ENCODE data around the gene ADRM1. TPM values are rescaled to one million over a fixed set of nuclear protein-coding genes. Genes with fewer than 3 reads are reported as not detected.

The ADRM1 gene
- total RNA-seq, 1 experiment from 2014 or later = 160 TPM

DNA sequence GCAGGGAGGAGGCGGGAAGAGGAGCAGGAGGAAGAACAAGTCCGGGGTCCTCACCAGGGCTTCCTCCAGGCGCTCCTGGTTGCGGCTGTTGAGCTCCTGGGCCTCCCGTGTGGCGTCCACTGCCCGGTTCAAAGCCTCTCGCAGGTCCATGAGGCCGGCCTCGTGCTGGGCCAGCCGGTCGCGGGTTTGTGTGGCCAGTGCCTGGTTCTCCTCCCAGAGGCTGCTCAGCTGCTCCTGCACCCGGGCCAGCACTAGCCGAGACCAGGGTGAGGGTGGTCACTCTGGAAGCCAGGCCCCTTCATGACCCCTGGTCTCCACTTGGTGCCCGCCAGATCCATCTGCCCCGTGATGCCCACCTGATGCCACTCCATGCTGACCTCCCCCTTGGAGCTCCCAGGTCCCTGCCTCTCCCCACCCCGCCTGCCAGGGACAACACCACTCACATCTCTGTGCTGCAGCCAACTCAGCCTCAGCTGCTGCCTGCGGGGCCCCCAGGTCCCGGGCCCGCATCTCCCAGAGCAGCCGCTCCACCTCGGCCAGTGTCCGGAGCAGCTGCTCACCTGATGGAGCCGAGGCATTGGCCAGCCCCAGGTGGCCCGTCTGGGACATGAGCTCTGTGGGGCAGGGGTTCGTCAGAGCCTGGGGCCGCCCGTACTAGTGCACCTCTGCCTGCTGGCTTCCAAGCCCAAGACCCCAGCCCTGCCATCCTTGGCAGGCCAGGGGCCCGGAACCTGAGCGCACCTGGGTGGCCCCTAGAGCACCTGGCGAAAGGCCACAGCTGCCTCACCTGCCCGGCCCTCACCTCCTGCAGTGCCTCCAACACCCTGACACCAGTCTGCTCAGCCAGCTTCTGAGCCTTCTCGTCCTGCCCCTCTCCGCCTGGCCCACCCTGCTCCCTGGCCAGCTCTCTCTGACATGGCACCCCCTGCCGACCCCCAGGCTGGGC lies 15.9 kb downstream of the ADRM1 start:
- H3K4me3 ChIP-seq = no peak overlapping the region
- no peak for DNase-seq
- no peaks in the 10 kb centered on the region for H3K9me3 ChIP-seq (replicated peaks)
- H3K27me3 ChIP-seq = no peaks in the 10 kb centered on the region
- H3K4me1 ChIP-seq = no peaks in the 10 kb centered on the region
- no peak overlapping the region for H3K27ac ChIP-seq
- H3K36me3 ChIP-seq = peaks cover 46% of the 10 kb centered on the region; the same call in 1 of the 2 replicates

DNA sequence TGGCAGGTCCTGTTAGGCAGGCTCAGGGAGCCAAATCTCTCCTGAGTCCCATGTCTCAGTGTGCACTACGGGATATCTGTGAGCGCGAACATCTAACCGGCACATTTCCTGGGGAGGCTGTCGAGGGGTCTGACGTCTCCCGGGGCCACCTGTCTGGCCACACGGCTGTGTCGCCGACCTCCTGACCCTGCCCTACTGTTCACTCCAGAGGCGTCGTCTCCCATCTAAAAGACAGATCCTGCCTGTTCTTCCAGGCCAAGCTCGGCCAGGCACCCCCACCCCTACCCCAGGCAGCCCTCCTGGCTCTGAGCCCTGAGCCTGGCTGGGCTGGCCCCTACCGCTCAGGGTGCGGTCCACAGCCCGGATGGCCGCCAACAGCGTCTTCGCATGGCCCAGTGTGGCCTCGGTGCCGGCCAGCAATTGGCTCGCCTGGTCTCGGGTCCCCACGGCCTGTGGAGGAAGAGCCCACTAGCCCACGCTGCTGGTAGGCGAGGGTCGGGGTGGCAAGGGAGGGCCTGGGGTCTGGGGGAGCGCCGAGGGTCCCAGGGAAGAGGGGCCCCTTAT lies 16.6 kb downstream of the ADRM1 start:
- no peak for DNase-seq
- Histone ChIP-seq H3K27me3 (no peaks in the 10 kb centered on the region), H3K4me1 (no peaks in the 10 kb centered on the region), H3K27ac (no peak overlapping the region), H3K36me3 (peaks cover 49% of the 10 kb centered on the region), H3K9me3 (replicated peaks) (no peaks in the 10 kb centered on the region), H3K4me3 (no peak overlapping the region)

DNA sequence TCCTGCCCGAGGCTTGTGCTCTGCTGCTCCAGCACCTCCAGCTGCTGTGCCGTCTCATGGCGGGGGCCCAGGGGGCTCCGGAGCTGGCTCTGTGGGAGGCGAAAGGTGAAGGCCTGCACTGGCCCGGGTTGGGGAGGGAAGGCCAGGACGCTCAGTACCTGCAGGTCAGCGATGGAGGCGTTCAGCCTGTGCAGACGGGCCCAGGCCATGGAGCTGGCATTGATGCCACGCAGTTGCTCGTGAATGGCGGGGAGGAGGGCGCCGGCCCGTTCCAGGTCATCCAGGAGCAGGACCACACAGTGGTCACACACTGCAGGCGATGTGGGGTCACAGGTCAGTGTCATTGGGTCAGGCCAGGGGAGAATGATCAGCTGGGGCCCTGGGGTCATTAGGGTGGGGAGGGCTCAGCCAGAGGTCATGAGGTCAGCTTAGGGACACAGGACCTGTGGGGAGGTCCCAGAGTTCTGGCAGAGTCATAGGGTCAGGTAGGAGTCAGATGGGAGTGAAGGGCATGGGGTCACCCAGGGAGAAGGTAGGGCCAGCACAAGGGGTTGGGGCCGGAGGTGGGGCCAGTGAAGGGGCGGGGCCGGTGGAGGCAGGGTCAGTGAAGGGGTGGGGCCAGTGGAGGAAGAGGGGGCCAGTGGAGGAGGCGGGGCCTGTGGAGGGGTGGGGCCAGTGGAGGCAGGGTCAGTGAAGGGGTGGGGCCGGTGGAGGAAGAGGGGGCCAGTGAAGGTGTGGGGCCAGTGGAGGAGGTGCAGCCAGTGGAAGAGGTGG lies 18.0 kb downstream of the ADRM1 start:
- H3K9me3 ChIP-seq (replicated peaks) = no peaks in the 10 kb centered on the region
- no peak overlapping the region for H3K4me3 ChIP-seq
- H3K27ac ChIP-seq = no peak overlapping the region
- no peaks in the 10 kb centered on the region for H3K27me3 ChIP-seq
- peak; percentile 78 to 87 for DNase-seq
- peaks cover 50% of the 10 kb centered on the region for H3K36me3 ChIP-seq
- no peaks in the 10 kb centered on the region for H3K4me1 ChIP-seq

DNA sequence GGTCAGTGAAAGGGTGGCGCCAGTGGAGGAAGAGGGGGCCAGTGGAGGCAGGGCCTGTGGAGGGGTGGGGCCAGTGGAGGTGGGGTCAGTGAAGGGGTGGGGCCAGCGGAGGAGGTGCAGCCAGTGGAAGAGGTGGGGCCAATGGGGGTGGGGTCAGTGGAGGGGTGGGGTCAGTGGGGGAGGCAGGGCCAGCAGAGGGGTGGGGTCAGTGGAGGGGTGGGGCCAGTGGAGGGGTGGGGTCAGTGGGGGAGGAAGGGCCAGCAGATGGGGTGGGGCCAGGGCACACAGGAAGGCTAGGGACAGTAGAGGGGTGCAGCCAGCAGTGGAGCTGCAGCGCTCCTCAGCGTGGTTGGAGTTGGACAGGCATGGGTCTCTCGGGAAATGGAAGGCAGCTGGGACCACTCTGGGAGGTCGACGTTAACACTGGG lies 18.7 kb downstream of the ADRM1 start:
- H3K36me3 ChIP-seq = peaks cover 45% of the 10 kb centered on the region
- H3K4me1 ChIP-seq = no peaks in the 10 kb centered on the region
- DNase-seq = peak; percentile 76 to 82
- no peak overlapping the region for H3K4me3 ChIP-seq
- no peaks in the 10 kb centered on the region for H3K27me3 ChIP-seq
- no peak overlapping the region for H3K27ac ChIP-seq
- no peaks in the 10 kb centered on the region for H3K9me3 ChIP-seq (replicated peaks)

DNA sequence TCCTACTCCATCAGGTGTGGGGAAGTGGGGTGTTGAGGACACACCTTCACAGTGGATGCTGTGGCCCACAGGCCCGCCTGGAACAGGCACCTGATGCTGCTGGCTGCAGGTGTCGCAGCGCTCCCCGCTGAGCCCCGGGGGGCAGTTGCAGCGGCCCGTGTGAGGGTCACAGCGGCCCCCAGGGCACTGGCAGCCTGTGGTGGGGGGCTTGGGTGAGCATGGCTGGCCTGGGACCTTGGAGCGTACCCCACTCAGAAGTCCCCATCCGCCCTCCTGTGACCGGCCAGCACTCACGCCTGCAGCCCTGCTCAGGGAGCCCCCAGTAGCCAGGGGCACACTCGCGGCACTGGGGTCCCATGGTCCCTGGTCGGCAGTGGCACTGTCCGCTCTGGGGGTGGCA lies 19.2 kb downstream of the ADRM1 start:
- Histone ChIP-seq H3K4me1 (no peaks in the 10 kb centered on the region), H3K27ac (no peak overlapping the region), H3K27me3 (no peaks in the 10 kb centered on the region), H3K4me3 (no peak overlapping the region), H3K9me3 (replicated peaks) (no peaks in the 10 kb centered on the region), H3K36me3 (peaks cover 46% of the 10 kb centered on the region)
- no peak for DNase-seq

DNA sequence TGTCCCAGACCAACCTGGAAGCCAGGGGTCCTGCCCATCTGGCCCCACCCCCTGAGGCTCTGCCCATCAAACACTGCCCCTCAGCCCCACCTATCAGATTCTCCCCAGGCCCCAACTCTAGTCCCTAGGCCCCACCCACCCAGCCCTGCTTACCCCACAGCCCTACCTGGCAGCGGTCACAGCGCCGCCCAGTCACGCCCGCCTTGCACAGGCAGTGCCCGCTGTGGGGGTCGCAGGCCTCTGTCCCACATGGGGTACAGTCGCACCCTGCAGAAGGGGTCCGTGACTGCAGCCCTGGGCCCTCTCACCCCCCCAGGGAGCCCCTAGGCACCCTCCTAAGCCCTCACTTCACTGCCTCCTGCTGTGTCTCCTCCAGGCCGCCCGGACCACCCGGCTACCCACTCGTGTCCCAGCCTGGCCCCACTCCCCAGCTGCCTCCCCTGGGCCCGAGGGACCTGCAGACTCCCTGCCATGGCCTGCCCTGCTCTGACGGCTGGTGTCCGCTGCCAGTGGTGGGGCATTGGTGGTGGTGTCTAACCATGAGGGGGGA lies 19.8 kb downstream of the ADRM1 start:
- Histone ChIP-seq H3K27me3 (no peaks in the 10 kb centered on the region), H3K9me3 (replicated peaks) (no peaks in the 10 kb centered on the region), H3K36me3 (peaks cover 45% of the 10 kb centered on the region), H3K4me1 (no peaks in the 10 kb centered on the region), H3K4me3 (no peak overlapping the region), H3K27ac (no peak overlapping the region)
- DNase-seq = no peak

DNA sequence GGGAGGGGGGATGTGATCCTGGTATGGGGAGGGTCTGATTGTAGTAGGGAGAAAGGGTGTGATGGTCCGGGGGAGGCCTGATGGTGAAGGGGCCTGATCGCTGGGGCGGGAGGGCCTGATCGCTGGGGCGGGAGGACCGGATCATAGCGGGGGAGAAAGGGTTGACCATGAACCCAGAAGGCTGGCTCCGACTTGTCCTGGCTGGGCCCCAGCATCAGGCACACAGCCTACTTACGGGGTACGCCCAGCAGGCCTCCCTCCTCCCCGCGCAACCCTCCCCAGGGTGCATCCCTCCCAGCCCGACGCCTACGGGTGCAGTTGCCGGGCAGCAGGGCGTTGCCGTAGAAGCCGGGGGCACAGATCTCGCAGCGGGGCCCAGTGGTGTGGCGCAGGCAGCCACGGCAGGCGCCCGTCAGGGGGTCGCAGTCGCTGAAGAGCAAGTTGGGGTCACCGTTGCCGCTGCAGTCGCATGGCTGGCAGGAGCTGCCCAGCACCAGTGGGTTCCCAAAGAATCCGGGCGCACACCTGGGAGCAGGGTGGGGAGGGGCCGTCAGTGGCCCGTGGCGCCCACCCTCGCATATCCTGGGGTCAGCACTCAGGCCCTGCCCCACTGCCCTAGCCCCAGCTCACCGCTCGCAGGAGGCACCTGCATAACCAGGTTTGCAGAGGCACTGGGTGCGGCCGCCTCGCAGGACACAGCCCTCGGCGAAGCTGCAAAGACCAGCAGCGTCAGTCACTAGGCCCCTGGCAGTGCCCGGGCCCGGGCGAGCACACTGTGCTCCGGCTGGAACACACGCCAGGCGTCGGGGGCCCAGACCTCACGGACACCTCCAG lies 20.6 kb downstream of the ADRM1 start:
- Histone ChIP-seq H3K27ac (no peak overlapping the region), H3K4me3 (no peak overlapping the region), H3K9me3 (replicated peaks) (no peaks in the 10 kb centered on the region), H3K36me3 (peaks cover 53% of the 10 kb centered on the region), H3K4me1 (no peaks in the 10 kb centered on the region), H3K27me3 (no peaks in the 10 kb centered on the region)
- DNase-seq = no peak

DNA sequence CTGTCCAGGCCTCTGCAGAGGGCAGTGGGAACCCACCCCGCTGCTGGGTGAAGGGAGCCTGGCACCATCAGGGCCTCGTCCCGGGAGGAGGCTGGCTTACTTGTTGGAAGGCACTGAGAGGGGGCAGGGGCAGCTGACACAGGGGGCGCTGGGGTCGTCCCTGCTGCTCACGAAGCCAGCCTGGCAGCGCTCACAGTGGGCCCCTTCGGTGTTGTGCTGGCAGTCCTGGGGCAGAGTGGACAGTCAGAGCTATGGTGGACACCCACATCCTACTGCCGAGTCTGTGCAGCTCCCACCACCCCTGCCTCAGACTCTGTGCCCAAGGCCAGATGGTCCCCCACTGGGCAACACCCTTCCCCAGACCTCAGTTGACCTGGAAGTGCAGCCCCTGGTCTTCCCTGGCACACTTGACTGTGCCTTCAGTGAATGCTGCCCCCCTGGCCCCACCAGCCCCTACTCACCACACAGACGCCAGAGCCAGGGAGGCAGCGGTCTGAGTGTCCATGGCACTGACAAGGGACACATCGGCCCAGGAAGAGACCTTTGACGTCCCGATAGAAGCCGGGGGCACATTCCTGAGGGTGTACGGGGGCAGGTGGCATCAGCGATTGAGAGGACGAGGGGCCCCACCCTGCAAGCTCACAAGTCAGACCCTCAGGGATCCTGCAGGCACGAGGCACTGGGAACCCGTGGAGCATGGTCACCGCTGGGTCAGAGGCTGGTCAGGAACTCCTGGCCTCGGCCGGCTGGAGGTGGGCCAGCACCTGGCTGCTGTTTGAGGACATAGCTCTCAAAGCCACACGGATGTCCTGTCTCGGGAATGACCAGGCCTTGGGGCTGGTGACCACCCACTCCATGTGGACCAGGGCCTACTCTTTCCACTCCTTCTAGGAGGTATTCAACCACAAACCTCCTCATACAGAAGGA lies 21.4 kb downstream of the ADRM1 start:
- no peaks in the 10 kb centered on the region for H3K9me3 ChIP-seq (replicated peaks)
- no peak for DNase-seq
- H3K27me3 ChIP-seq = no peaks in the 10 kb centered on the region
- H3K4me1 ChIP-seq = no peaks in the 10 kb centered on the region
- H3K36me3 ChIP-seq = peaks cover 55% of the 10 kb centered on the region
- H3K27ac ChIP-seq = no peak overlapping the region
- H3K4me3 ChIP-seq = no peak overlapping the region

DNA sequence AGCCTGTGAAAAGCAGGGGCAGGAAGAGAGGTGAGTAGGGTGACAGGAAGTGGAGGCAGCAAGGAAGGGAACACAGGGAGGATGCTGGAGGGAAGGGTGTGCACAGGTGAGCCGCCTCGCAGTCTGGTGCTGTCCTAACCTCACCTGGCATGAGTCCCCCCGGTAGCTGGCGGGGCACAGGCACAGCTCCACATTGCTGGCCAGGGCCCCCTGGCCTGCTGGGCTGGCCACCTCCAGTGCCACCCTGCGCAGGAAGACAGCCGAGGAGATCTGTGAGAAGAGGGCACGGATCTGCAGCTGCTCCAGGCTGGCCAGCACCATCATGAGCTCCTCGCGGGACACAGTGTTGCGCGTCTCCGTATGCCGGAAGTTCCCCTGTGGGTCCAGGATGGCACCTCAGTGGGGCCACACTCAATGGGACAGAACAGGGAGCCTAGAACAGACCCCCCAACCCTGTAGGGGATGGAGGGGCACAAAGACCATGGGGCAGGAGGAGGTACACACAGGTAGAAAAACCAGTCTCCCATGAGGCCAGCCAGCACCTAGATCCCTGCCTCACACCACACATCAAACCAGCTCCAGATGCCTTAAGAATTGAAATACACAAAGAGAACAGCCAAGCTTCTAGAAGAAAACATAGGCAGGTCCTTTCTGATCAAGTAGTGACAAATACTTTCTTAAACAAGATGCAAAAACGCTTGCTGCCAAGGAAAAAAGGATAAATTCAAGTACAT lies 22.5 kb downstream of the ADRM1 start:
- peaks cover 64% of the 10 kb centered on the region for H3K36me3 ChIP-seq
- no peak overlapping the region for H3K27ac ChIP-seq
- H3K9me3 ChIP-seq (replicated peaks) = no peaks in the 10 kb centered on the region
- no peaks in the 10 kb centered on the region for H3K27me3 ChIP-seq
- no peaks in the 10 kb centered on the region for H3K4me1 ChIP-seq
- no peak overlapping the region for H3K4me3 ChIP-seq
- no peak for DNase-seq

DNA sequence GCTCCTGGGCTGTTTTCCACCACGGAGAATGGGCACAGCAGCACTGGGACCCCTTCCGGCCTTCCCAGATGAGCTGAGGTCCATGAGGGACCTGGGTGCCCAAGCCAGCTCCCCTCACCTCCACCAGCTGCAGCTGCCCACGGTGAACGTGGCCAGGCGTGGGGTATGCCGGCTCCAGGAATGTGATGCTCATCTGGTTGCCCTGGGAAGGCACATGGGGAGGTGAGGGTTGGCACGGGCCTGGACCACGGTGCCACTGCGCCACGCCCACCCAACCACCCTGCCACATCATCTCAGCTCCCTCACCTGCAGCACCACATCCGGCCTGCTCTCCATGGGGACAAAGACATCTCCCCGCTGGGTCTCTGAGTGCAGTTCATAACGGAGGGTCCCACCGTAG lies 23.8 kb downstream of the ADRM1 start:
- H3K27ac ChIP-seq = no peak overlapping the region
- no peak for DNase-seq
- H3K9me3 ChIP-seq (replicated peaks) = no peaks in the 10 kb centered on the region
- no peak overlapping the region for H3K4me3 ChIP-seq
- H3K4me1 ChIP-seq = no peaks in the 10 kb centered on the region
- H3K36me3 ChIP-seq = peaks cover 71% of the 10 kb centered on the region
- no peaks in the 10 kb centered on the region for H3K27me3 ChIP-seq

DNA sequence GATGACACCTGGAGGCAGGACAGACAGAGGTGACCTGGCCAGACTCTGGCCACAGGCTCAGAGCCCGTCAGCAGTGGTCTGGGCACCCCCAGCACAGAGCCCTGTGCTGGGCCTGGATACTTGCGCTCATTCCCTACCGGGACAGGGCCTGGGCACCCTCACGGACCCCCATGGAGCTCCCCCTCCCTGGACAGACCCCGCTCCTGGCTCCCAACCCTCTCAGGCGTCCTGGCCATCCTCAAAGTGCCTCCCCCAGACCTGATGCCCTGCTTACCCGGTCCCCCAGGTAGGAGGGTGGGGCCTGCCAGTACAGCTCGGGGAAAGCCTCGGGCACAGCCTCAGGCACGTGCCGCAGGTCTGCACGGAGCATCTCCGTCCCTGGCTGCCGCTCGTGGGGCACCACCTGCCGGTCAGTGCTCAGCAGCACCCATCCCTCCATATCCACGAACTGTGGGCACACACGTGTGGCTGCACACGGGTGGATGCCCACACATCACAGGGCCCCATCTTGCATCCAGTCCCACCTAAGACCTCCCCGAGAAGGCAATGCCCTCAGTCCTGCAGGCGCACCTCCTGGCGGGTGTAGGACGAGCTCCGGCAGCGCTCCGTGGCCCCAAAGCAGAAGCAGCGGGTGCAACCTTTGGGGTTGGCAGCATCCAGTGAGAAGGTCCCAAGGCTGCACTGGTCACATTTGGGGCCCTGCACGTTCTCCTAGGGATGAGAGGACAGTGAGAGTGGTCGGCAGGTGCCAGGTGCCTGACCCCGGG lies 24.3 kb downstream of the ADRM1 start:
- peaks cover 70% of the 10 kb centered on the region for H3K36me3 ChIP-seq

DNA sequence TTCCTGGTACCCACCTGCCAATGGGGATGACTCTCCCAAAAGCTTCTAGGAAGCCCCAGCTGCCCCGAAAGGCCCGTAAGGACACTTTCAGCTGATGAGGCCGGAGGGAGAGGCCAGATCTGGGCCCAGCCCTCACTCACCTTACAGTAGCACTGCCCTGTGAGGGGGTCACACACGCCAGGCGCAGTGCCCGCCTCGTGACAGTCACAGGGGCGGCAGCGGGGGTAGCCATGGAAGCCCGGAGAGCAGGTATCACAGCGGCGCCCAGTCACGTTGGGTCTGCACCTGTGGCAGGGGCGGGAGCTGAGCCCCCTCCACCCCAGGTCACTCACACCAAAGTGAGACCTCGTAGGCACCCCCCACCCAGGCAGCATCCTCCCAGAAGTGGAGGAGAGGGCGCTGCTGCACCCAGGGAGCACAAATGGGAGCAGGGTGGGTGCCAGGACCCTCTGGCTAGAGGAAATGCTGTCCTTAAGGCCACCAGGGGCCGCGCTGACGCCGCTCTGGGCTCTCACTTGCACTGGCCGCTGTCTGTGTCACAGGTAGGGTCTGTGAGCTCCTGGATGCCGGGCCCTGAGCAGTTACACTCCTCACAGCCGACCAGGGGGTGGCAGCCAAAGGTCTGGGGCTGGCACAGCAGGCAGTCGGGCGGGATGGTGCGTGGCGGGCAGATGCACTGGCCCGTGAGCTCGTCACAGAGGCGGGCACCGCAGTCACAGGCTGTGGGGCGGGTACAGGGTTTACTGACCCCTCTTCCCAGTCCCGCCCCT lies 25.1 kb downstream of the ADRM1 start:
- H3K36me3 ChIP-seq = peaks cover 70% of the 10 kb centered on the region
- DNase-seq = no peak
- H3K27ac ChIP-seq = no peak overlapping the region
- no peak overlapping the region for H3K4me3 ChIP-seq
- H3K27me3 ChIP-seq = no peaks in the 10 kb centered on the region
- no peaks in the 10 kb centered on the region for H3K9me3 ChIP-seq (replicated peaks)
- H3K4me1 ChIP-seq = no peaks in the 10 kb centered on the region

More for the DNA sequence above, 24.3 kb downstream of the ADRM1 start:
- Histone ChIP-seq H3K4me1 (no peaks in the 10 kb centered on the region), H3K4me3 (no peak overlapping the region), H3K27me3 (no peaks in the 10 kb centered on the region), H3K27ac (no peak overlapping the region), H3K9me3 (replicated peaks) (no peaks in the 10 kb centered on the region)
- no peak for DNase-seq
